H1 (cell line): ENCODE data around the gene DYNLT2. TPM values are rescaled to one million over a fixed set of nuclear protein-coding genes. Genes with fewer than 3 reads are reported as not detected.

Source experiments
- CTCF ChIA-PET: fragments of 300-600 bp; sonication (Branson Sonifier 250); formaldehyde crosslinking; loops from one replicate; lab custom pipeline; 2021; ENCODE audit not compliant: partially characterized antibody; lab: Charles Lee
- POLR2A ChIA-PET: fragments of 300-600 bp; sonication (Branson Sonifier 250); formaldehyde crosslinking; loops from one replicate; lab custom pipeline; 2021; ENCODE audit warnings: inconsistent platforms; ENCODE audit not compliant: partially characterized antibody; lab: Charles Lee
- DNase-seq, 2 experiments: peaks; one replicate each; pipeline versions ENCODE4 v3.0.0 to v3.0.0-alpha.2; 2010 to 2022; ENCODE audit warnings: low spot score in 2 of 2, low read depth in 1 of 2, mixed read lengths in 1 of 2
- FAIRE-seq: peaks from 2 replicates; lab custom pipeline; 2011; peaks lifted over from hg19 to GRCh38; lab: Jason Lieb, UNC
- H2AFZ ChIP-seq: 2 replicates; pipeline ENCODE4 v1.8.1; 2012; ENCODE audit warnings: low read length, inconsistent platforms
- H2AK5ac ChIP-seq: 2 replicates; pipeline ENCODE4 v1.6.1; 2013; ENCODE audit warnings: low read depth, low read length
- H2BK120ac ChIP-seq: replicated peaks from 2 replicates; pipeline ENCODE3; 2013; ENCODE audit warnings: low read depth, low read length, inconsistent platforms
- H2BK12ac ChIP-seq: 2 replicates; pipeline ENCODE4 v1.6.1; 2013; ENCODE audit warnings: low read depth, low read length
- H2BK15ac ChIP-seq: 2 replicates; pipeline ENCODE4 v1.6.1; 2013; ENCODE audit warnings: low read length
- H2BK20ac ChIP-seq: 2 replicates; pipeline ENCODE4 v1.6.1; 2013; ENCODE audit warnings: low read length
- H2BK5ac ChIP-seq: 2 replicates; pipeline ENCODE4 v1.6.1; 2013; ENCODE audit warnings: low read depth, low read length
- H3K14ac ChIP-seq: 2 replicates; pipeline ENCODE4 v1.6.1; 2013; ENCODE audit warnings: inconsistent platforms; ENCODE audit not compliant: insufficient read length
- H3K18ac ChIP-seq: 2 replicates; pipeline ENCODE4 v1.6.1; 2013; ENCODE audit warnings: low read length; ENCODE audit errors: extremely low read depth
- H3K23ac ChIP-seq: 2 replicates; pipeline ENCODE4 v1.6.1; 2013; ENCODE audit warnings: inconsistent platforms; ENCODE audit not compliant: insufficient read length
- H3K23me2 ChIP-seq: 2 replicates; pipeline ENCODE4 v1.6.1; 2013; ENCODE audit warnings: low read depth, low read length
- H3K27ac ChIP-seq: 2 replicates; pipeline ENCODE4 v1.6.1; 2011; ENCODE audit warnings: low read depth, low read length, inconsistent platforms
- H3K27me3 ChIP-seq, 4 experiments: replicated peaks in 1 of 4; 1 replicate in 1 of 4; 2 replicates in 3 of 4; pipeline versions ENCODE4 v1.6.1 to v1.8.1; 2011 to 2013; ENCODE audit warnings: low read length in 3 of 4, mild to moderate bottlenecking in 3 of 4, inconsistent platforms in 2 of 4, mixed read lengths in 2 of 4, moderate library complexity in 1 of 4; ENCODE audit not compliant: control insufficient read depth in 3 of 4, insufficient read depth in 3 of 4; ENCODE audit errors: extremely low read depth in 1 of 4
- H3K36me3 ChIP-seq, 4 experiments: 2 replicates each; pipeline versions ENCODE4 v1.6.1 to v1.8.1; 2011 to 2013; ENCODE audit warnings: mild to moderate bottlenecking in 4 of 4, low read length in 3 of 4, moderate library complexity in 2 of 4, control low read depth in 1 of 4, inconsistent platforms in 1 of 4; ENCODE audit not compliant: insufficient read depth in 4 of 4, control insufficient read depth in 2 of 4
- H3K4ac ChIP-seq: replicated peaks from 2 replicates; pipeline ENCODE3; 2013; ENCODE audit warnings: low read length, low read depth, mixed read lengths, inconsistent platforms; ENCODE audit not compliant: insufficient read length
- H3K4me1 ChIP-seq, 4 experiments: replicated peaks in 1 of 4; 1 replicate in 1 of 4; 2 replicates in 3 of 4; pipeline versions ENCODE4 v1.6.1 to v1.8.1; 2011 to 2013; ENCODE audit warnings: low read length in 3 of 4, inconsistent platforms in 2 of 4, mixed read lengths in 1 of 4; ENCODE audit not compliant: insufficient read depth in 4 of 4, control insufficient read depth in 3 of 4
- H3K4me2 ChIP-seq, 2 experiments: 2 replicates each; pipeline versions ENCODE4 v1.6.1 to v1.8.1; 2011 to 2013; ENCODE audit warnings: low read depth in 2 of 2, low read length in 2 of 2, control low read depth in 1 of 2, inconsistent platforms in 1 of 2, mild to moderate bottlenecking in 1 of 2; ENCODE audit not compliant: insufficient read depth in 1 of 2
- H3K4me3 ChIP-seq, 4 experiments: fragments of 200-600, 300-600 bp in 1 of 4; sonication (generic), shearing (Covaris generic), sonication (Bioruptor Twin) in 1 of 4; 2 replicates each; pipeline versions ENCODE4 v1.5.1 to v1.8.1; 2011 to 2016; ENCODE audit warnings: low read length in 4 of 4, low read depth in 3 of 4, control low read depth in 2 of 4, inconsistent platforms in 2 of 4, mild to moderate bottlenecking in 2 of 4, mixed read lengths in 1 of 4, moderate library complexity in 1 of 4; ENCODE audit not compliant: insufficient read depth in 2 of 4; ENCODE audit errors: extremely low read depth in 1 of 4
- H3K56ac ChIP-seq: replicated peaks from 2 replicates; pipeline ENCODE3; 2013; ENCODE audit warnings: low read depth, mild to moderate bottlenecking, mixed read lengths, low read length, inconsistent platforms; ENCODE audit not compliant: insufficient read length
- H3K79me1 ChIP-seq: 2 replicates; pipeline ENCODE4 v1.6.1; 2013; ENCODE audit warnings: low read depth, low read length, control low read depth
- H3K79me2 ChIP-seq, 2 experiments: 2 replicates each; pipeline versions ENCODE4 v1.6.1 to v1.8.1; 2012 to 2013; ENCODE audit warnings: low read length in 2 of 2, mild to moderate bottlenecking in 2 of 2, inconsistent platforms in 1 of 2; ENCODE audit not compliant: insufficient read depth in 2 of 2, control insufficient read depth in 1 of 2
- H3K9ac ChIP-seq, 4 experiments: replicated peaks in 1 of 4; 1 replicate in 1 of 4; 2 replicates in 3 of 4; pipeline versions ENCODE4 v1.6.1 to v1.8.1; 2011 to 2013; ENCODE audit warnings: low read depth in 3 of 4, low read length in 3 of 4, control low read depth in 2 of 4, mild to moderate bottlenecking in 2 of 4, moderate library complexity in 2 of 4, inconsistent platforms in 1 of 4; ENCODE audit errors: extremely low read depth in 1 of 4
- H3K9me3 ChIP-seq, 2 experiments: 2 replicates each; pipeline versions ENCODE4 v1.6.1 to v1.8.1; 2012 to 2013; ENCODE audit warnings: mild to moderate bottlenecking in 2 of 2, moderate library complexity in 2 of 2, control low read depth in 1 of 2, inconsistent platforms in 1 of 2, low read depth in 1 of 2, low read length in 1 of 2, mixed read lengths in 1 of 2; ENCODE audit not compliant: insufficient read depth in 2 of 2
- H4K20me1 ChIP-seq, 2 experiments: replicated peaks in 1 of 2; 2 replicates each; pipeline versions ENCODE3 to v1.8.1; 2011 to 2013; ENCODE audit warnings: inconsistent platforms in 2 of 2, low read length in 2 of 2, mild to moderate bottlenecking in 1 of 2; ENCODE audit not compliant: insufficient read depth in 2 of 2, control insufficient read depth in 1 of 2
- H4K5ac ChIP-seq: 2 replicates; pipeline ENCODE4 v1.6.1; 2013; ENCODE audit warnings: low read length, low read depth, mixed read lengths, inconsistent platforms; ENCODE audit not compliant: insufficient read length
- H4K8ac ChIP-seq: 2 replicates; pipeline ENCODE4 v1.8.0; 2013; ENCODE audit warnings: mild to moderate bottlenecking, moderate library complexity, low read length, inconsistent platforms; ENCODE audit not compliant: insufficient read depth; ENCODE audit errors: extremely low read depth
- H4K91ac ChIP-seq: replicated peaks from 2 replicates; pipeline ENCODE3; 2013; ENCODE audit warnings: low read length, mixed read lengths, inconsistent platforms; ENCODE audit not compliant: insufficient read length
- ASH2L ChIP-seq: fragments of 200-600, 300-600 bp; sonication (generic); IDR thresholded peaks from one replicate; pipeline ENCODE4 v1.7.1; 2017; ENCODE audit warnings: low read length
- BACH1 ChIP-seq: IDR thresholded peaks from 2 replicates; pipeline ENCODE4 v1.6.1; 2012; ENCODE audit warnings: low read length, improper control_type of control experiment
- E2F6 ChIP-seq: IDR thresholded peaks from 2 replicates; pipeline ENCODE4 v1.6.1; 2012; ENCODE audit warnings: inconsistent platforms
- EGR1 ChIP-seq: IDR thresholded peaks from 2 replicates; pipeline ENCODE4 v1.6.1; 2011; ENCODE audit warnings: low read depth, low read length, borderline replicate concordance
- HDAC6 ChIP-seq: IDR thresholded peaks from one replicate; pipeline ENCODE4 v1.7.1; 2012; ENCODE audit warnings: low read depth, mild to moderate bottlenecking, inconsistent platforms, low read length, moderate library complexity
- JUN ChIP-seq: IDR thresholded peaks from 2 replicates; pipeline ENCODE4 v1.6.1; 2011; ENCODE audit warnings: low read depth, mild to moderate bottlenecking, improper control_type of control experiment, low read length
- PHF8 ChIP-seq: fragments of 200-600 bp; sonication (generic); conservative IDR thresholded peaks from 2 replicates; pipeline ENCODE4 v1.7.1; 2012; ENCODE audit warnings: low read depth, mild to moderate bottlenecking, inconsistent platforms, low read length, moderate library complexity
- SIRT6 ChIP-seq: IDR thresholded peaks from one replicate; pipeline ENCODE4 v1.7.1; 2012; ENCODE audit warnings: low read length, inconsistent platforms
- SIX5 ChIP-seq: IDR thresholded peaks from 2 replicates; pipeline ENCODE4 v1.6.1; 2011; ENCODE audit warnings: mild to moderate bottlenecking, low read depth, low read length
- SP1 ChIP-seq: IDR thresholded peaks from 2 replicates; pipeline ENCODE4 v1.6.1; 2011; ENCODE audit warnings: low read depth, low read length
- TEAD4 ChIP-seq: IDR thresholded peaks from 2 replicates; pipeline ENCODE4 v1.6.1; 2012; ENCODE audit warnings: low read depth, low read length, inconsistent platforms, mixed read lengths
- WGBS, 2 experiments: shearing (Covaris generic) in 1 of 2; methylation state at CpG; one replicate each; pipeline versions ENCODE4 v1.1.6 to v1.1.7; 2013 to 2015; ENCODE audit warnings: low lambda C conversion rate in 2 of 2, mixed read lengths in 2 of 2, inconsistent platforms in 1 of 2, low coverage in 1 of 2, missing lambda C conversion rate in 1 of 2; ENCODE audit not compliant: insufficient replicate concordance in 2 of 2, insufficient coverage in 1 of 2, insufficient read length in 1 of 2; ENCODE audit errors: extremely low coverage in 1 of 2, missing lambda C conversion rate in 1 of 2; 5-methylcytosine and 5-hydroxymethylcytosine counted together
- polyA plus RNA-seq, 7 experiments: library from polyadenylated mRNA; depleted of rRNA in 3 of 7; stranded (reverse) in 5 of 7; unstranded in 2 of 7; fragments of >200 nt in 5 of 7; fragments of 200-250 nt in 2 of 7; gene quantifications; 1 replicate in 5 of 7; 2 replicates in 1 of 7; 4 replicates in 1 of 7; pipeline versions ENCODE4 v1.2.1 to v1.2.3, GENCODE V29; 2011 to 2013; ENCODE audit warnings: missing spikeins in 2 of 7, mixed read lengths in 2 of 7
- total RNA-seq: library from RNA; stranded (reverse); fragmentation: NEBNext Ultra II Directional; extraction: Animal tissue kit (Norgen Biotek cat#: 25700); gene quantifications from 2 replicates; pipeline ENCODE4 v1.2.1, GENCODE V29; 2021
- TF ChIP-seq, protein P1 (sequence below), 3 experiments: IDR thresholded peaks; 1 replicate in 2 of 3; 2 replicates in 1 of 3; pipeline versions ENCODE4 v1.5.1 to v1.6.1; 2011; ENCODE audit warnings: low read length in 3 of 3, mild to moderate bottlenecking in 3 of 3, inconsistent platforms in 2 of 3, low read depth in 1 of 3, moderate library complexity in 1 of 3; ENCODE audit not compliant: insufficient read depth in 1 of 3; ENCODE audit errors: control extremely low read depth in 1 of 3

Gene DYNLT2
- total and polyA plus RNA-seq, 2 of the 8 experiments (the other 6 are each of a cell fraction or from before 2014, with no cell fraction given): 0.48 to 1.8 TPM

GRCh38 chr6:169766232-169766631 lies 14.9 kb upstream of the DYNLT2 start:
- peaks cover 2 to 3% of the 10 kb centered on the region in 2 experiments for H4K20me1 ChIP-seq
- TF ChIP-seq EGR1 (no peak), SIX5 (no peak), SIRT6 (no peak), ASH2L (no peak), PHF8 (no peak), JUN (no peak), BACH1 (no peak), SP1 (no peak), E2F6 (no peak), TEAD4 (no peak), HDAC6 (no peak)
- TF ChIP-seq, protein P1, sequence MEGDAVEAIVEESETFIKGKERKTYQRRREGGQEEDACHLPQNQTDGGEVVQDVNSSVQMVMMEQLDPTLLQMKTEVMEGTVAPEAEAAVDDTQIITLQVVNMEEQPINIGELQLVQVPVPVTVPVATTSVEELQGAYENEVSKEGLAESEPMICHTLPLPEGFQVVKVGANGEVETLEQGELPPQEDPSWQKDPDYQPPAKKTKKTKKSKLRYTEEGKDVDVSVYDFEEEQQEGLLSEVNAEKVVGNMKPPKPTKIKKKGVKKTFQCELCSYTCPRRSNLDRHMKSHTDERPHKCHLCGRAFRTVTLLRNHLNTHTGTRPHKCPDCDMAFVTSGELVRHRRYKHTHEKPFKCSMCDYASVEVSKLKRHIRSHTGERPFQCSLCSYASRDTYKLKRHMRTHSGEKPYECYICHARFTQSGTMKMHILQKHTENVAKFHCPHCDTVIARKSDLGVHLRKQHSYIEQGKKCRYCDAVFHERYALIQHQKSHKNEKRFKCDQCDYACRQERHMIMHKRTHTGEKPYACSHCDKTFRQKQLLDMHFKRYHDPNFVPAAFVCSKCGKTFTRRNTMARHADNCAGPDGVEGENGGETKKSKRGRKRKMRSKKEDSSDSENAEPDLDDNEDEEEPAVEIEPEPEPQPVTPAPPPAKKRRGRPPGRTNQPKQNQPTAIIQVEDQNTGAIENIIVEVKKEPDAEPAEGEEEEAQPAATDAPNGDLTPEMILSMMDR (IDR thresholded peaks at IDR 0.05; ENCODE audit: control extremely low read depth in 1 of 3, insufficient read depth in 1 of 3, low read depth in 1 of 3, low read length in 3 of 3): no peak

More at GRCh38 chr6:169766232-169766631, 14.9 kb upstream of the DYNLT2 start:
- Histone ChIP-seq H3K4me2 (no peak overlapping the region), H4K5ac (no peak overlapping the region), H3K14ac (no peak overlapping the region), H4K8ac (no peak overlapping the region), H2AK5ac (no peak overlapping the region), H3K56ac (no peak overlapping the region), H4K91ac (no peak overlapping the region), H3K79me2 (no peaks in the 10 kb centered on the region; a peak in 1 of 4 replicates), H3K27ac (no peak overlapping the region), H2BK120ac (no peak overlapping the region), H3K36me3 (peaks cover 0 to 9% (median 1%) of the 10 kb centered on the region in 4 experiments; a peak in 3 of 8 replicates), H3K27me3 (no peaks in the 10 kb centered on the region), H2BK12ac (no peak overlapping the region), H3K23me2 (peaks cover 2% of the 10 kb centered on the region; the same call in 1 of the 2 replicates), H3K79me1 (no peaks in the 10 kb centered on the region), H3K9me3 (no peaks in the 10 kb centered on the region), H3K4me1 (0 out of 7 replicates have a peak, but pooled peaks cover 0 to 4% (median 0%) of the 10 kb centered on the region in 4 experiments), H3K18ac (no peak overlapping the region), H2AFZ (no peak overlapping the region), H3K4me3 (no peak overlapping the region), H3K9ac (no peak overlapping the region), H2BK5ac (no peak overlapping the region), H3K4ac (no peak overlapping the region), H3K23ac (no peak overlapping the region), H2BK20ac (no peak overlapping the region), H2BK15ac (no peak overlapping the region)
- ChIA-PET POLR2A (interaction anchor here (0.7 to 2.1 kb wide), 2 partner anchors 15 to 31 kb away, joined by 3 to 8 read pairs; partner anchors contain the start of genes DYNLT2 and ERMARD), CTCF (interaction anchor here (1.1 kb wide), 2 partner anchors 11 to 23 kb away, joined by 3 to 4 read pairs; no protein-coding TSS in a partner anchor)
- FAIRE-seq (no peak), DNase-seq (no peak)
- 93% methylated on average over 5 of the region's 5 CpGs; no CpG with 5 or more reads in 1 of the 2 experiments for WGBS, 2 experiments
